GM08714 (cell line): ENCODE data around the gene EGFR.

Source experiments
- H3K4me3 ChIP-seq: fragments of 200-500 bp; sonication (Bioruptor generic); 2 replicates; pipeline ENCODE4 v1.5.1; 2014; ENCODE audit warnings: mild to moderate bottlenecking, low read length, inconsistent platforms
- ZNF274 ChIP-seq: IDR thresholded peaks from 2 replicates; pipeline ENCODE4 v1.6.1; 2012; ENCODE audit warnings: mild to moderate bottlenecking, low read depth, low read length

Gene EGFR

DNA sequence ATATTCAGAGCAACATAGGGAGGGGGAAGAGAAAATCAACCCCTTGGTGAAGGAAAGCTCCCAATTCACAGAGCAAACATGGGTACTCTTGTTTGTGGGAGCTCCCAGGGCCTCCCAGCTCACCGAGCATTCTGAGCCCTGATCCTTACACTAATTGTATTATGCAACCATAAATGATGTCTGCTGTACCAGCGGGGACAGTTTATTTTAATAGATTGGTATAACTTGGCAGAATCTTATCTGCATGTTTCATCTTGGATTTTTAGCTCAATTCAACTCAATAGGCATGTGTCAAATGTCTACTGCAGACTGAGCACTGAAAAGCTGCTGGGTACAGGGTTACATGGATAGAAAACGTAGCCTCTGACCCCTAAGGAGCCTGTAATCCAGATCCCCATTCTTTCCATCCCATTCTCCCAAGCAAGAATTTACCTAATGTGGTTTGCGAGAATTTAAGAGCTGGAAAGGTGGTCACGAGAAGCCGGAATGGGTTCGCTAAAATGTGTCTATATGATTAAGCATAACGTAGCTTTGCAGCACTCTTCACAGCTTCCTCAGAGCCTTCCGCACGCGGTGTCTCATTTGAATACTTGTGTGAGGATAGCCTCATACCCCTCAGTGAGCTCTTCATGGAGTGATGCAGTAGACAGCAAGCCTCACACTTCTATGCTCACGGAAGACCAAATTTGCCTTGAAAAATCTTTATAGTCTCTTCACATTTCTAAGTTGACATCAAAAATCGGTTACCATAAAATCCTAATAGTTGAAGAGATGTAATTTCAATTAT lies 18.3 kb downstream of the EGFR start:
- no peak overlapping the region for H3K4me3 ChIP-seq
- TF ChIP-seq ZNF274: no peak

DNA sequence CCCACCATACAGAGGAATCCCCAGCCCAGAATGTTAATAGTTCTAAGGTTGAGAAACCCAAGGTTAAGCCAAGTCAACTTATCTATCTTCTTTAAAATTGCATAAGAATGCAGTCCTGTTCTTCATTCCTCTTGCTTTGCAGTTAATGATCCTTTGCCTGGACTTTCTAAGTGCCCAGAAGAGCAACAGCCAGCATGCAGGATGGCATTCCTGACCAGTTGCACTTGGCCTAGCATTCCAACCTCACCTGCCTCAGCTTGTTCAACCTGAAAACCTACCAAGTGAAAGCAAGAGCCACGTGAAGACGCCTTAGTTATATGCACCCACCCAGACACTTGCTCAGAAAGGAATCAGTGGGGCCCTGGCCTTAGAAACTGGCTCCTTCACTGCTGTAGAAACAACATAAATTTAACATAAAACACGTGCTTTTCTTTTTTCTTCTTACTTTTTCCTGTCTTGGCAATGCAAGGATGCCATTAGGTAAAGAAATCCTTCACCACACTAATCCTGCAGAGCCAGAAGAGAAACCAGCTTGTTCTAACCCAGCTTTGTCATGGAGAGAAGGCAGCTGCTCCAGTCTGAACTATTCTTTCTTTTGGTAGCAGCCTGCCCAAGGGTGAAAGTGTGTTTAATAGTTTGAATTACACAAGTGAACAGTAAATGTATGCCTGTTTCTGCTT lies 25.0 kb downstream of the EGFR start:
- TF ChIP-seq ZNF274: no peak

DNA sequence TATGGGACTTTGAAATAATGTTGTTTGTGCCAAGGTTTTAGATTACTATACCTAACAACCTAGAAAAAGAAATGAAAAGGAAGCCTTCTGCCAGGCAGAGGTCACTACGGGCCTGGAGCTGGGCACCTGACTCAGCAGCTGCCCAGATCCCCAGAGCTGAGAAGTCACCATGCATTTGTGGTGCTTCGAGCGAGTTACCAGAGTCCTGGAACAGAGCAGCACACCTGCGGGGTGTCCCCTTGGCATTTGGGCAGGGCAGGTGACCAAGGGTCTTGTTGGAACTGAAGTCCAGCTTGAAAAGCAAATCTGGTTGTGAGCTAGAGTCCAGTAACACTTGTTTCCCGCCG lies 25.5 kb downstream of the EGFR start:
- no peak overlapping the region for H3K4me3 ChIP-seq

More for the DNA sequence above, 25.0 kb downstream of the EGFR start:
- no peak overlapping the region for H3K4me3 ChIP-seq

GRCh38 chr7:55044791-55045190 lies 26.0 kb downstream of the EGFR start:
- no peak overlapping the region for H3K4me3 ChIP-seq
- no peak for TF ChIP-seq ZNF274

More for the DNA sequence above, 25.5 kb downstream of the EGFR start:
- TF ChIP-seq ZNF274: no peak

DNA sequence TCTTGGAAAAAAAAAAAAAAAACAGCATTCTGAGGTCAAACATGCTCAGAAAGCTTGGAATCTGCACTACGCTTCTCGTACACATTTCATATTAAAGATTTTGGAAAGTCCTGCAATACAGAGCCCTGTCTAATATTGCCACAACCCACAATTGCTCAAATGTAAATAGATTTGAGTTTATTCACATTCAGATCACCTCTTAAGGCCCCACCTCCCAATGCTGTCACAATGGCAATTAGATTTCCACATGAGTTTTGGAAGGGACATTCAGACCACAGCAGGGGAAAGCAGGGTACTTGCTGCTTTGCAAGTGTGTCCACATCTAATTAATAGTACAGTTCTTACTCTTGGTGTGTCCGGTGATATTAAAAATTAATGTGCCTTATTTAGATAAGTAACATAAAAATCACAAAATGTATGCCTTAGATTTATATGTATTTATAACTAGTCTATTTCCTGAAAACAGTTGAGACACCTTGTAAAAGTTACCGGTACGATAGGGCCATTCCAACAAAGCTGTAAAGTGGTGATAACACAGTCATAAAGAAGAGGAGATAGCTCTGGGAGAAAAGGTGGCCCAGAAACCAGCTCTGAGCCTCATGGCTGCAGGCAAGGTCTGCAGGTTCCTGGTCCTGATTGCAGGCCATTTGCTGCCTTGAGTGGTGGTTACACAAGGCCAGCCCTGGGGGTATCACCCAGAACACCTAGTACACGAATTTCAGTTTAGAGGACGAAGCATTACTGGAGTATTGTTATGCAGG lies 27.9 kb downstream of the EGFR start:
- TF ChIP-seq ZNF274: no peak

GRCh38 chr7:55048221-55048859 lies 29.5 kb downstream of the EGFR start:
- no peak for TF ChIP-seq ZNF274
- no peak overlapping the region for H3K4me3 ChIP-seq

More for the DNA sequence above, 27.9 kb downstream of the EGFR start:
- no peak overlapping the region for H3K4me3 ChIP-seq

DNA sequence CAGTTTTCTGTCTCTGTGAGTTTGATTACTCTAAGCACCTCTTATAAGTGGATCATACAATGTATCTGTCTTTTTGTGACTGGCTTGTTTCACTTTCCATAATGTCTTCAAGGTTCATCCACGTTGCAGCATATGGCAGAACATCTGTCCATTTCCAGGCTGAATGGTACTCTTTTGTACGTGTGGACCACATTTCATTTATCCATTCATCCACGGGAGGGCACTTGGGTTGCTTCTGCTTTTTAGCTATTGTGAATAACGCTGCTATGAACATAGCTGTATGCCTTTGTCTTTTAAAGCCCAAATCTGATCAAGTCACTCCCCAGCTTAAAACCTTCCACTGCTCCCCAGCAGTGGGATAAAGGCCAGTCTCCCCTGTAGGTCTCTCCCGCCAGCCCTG lies 31.5 kb downstream of the EGFR start:
- no peak overlapping the region for H3K4me3 ChIP-seq
- TF ChIP-seq ZNF274: no peak

DNA sequence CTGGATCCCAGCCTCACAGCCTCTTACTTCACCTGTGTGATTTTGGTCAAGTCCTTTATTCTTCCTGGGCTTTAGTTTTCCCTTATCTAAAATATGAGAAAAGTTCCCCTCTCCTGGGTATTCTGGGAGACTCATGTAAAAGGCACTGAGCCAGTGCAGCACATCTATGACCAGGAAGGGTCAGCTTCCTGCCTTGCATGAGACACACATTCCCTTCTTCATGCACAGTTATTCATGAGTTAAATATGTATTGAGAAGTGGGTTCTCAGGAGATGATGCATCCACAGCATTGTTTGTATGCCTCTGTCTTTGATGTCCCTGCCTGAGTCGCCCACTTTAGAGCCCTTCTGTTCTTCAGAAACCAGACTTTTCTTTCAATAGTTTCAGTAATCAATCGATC lies 33.3 kb downstream of the EGFR start:
- no peak for TF ChIP-seq ZNF274
- no peak overlapping the region for H3K4me3 ChIP-seq

GRCh38 chr7:55052741-55053427 lies 34.1 kb downstream of the EGFR start:
- no peak overlapping the region for H3K4me3 ChIP-seq
- TF ChIP-seq ZNF274: no peak

- no peak for TF ChIP-seq ZNF274
Observed at GRCh38 chr7:55053651-55054571, 35.1 kb downstream of the EGFR start.

GRCh38 chr7:55054758-55055157 lies 35.9 kb downstream of the EGFR start:
- H3K4me3 ChIP-seq: no peak overlapping the region
- TF ChIP-seq ZNF274: no peak

More at GRCh38 chr7:55053651-55054571, 35.1 kb downstream of the EGFR start:
- H3K4me3 ChIP-seq: no peak overlapping the region

GRCh38 chr7:55055479-55055878 lies 36.7 kb downstream of the EGFR start:
- H3K4me3 ChIP-seq: no peak overlapping the region
- TF ChIP-seq ZNF274: no peak

DNA sequence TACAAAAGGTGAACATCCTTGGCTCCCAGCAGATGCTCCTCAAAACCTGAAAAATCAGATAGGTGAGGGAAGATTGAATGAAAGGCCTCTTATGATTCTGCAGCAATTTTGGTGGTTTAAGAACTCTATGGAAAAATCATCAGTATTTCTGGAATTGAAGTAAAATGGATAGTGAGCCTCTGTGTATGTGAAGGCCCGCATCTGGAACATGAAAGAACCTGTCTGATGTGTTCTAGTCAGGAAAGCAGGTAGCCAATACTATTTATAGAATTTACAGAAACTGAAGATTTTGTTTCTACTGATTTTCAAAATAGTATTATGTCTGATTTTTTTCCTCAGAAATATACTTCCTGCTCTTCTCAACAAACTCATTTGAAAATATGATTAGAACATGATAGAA lies 37.3 kb downstream of the EGFR start:
- no peak for TF ChIP-seq ZNF274
- H3K4me3 ChIP-seq: no peak overlapping the region
